GM18499 (cell line): ENCODE measurements around the gene RSPRY1.

ENCODE experiments used
- ATAC-seq: cut with Tn5 transposase; IDR thresholded peaks from one replicate; pipeline ENCODE4 v1.9.1; 2021; ENCODE audit warnings: moderate number of reproducible peaks; ENCODE audit not compliant: insufficient read depth, unreplicated experiment

RSPRY1 gene

GRCh38 chr16:57185945-57186871, at the start of gene RSPRY1, which contains the start of gene PSME3IP1:
RSPRY1 (plus strand) TSS chr16:57186329; CDS start chr16:57204659, 18,330 bp downstream.
PSME3IP1 (minus strand) TSS chr16:57186039; CDS start chr16:57173854, 12,185 bp downstream.
- ATAC-seq, result peak; percentile 81

GRCh38 chr16:57137043-57137442, 49.1 kb upstream of the RSPRY1 start:
- ATAC-seq, result no peak

GRCh38 chr16:57137566-57138273, 48.4 kb upstream of the RSPRY1 start:
- ATAC-seq, result no peak

- no peak for ATAC-seq
Measured at GRCh38 chr16:57138281-57138935, 47.7 kb upstream of the RSPRY1 start.

GRCh38 chr16:57140931-57141668, 45.0 kb upstream of the RSPRY1 start:
- ATAC-seq, result no peak

- no peak for ATAC-seq
Measured at GRCh38 chr16:57141822-57142631, 44.1 kb upstream of the RSPRY1 start.

- ATAC-seq, result no peak
Measured at GRCh38 chr16:57143149-57143921, 42.8 kb upstream of the RSPRY1 start.

GRCh38 chr16:57144027-57144426, 42.1 kb upstream of the RSPRY1 start:
- ATAC-seq, result no peak

- no peak for ATAC-seq
Measured at GRCh38 chr16:57145046-57146021, 40.8 kb upstream of the RSPRY1 start.

- ATAC-seq, result no peak
Measured at GRCh38 chr16:57146040-57146647, 40.0 kb upstream of the RSPRY1 start.

GRCh38 chr16:57146735-57147134, 39.4 kb upstream of the RSPRY1 start:
- no peak for ATAC-seq

GRCh38 chr16:57147381-57148221, 38.5 kb upstream of the RSPRY1 start:
- ATAC-seq, result no peak

- no peak for ATAC-seq
Measured at GRCh38 chr16:57148481-57148880, 37.6 kb upstream of the RSPRY1 start.

GRCh38 chr16:57149391-57149790, 36.7 kb upstream of the RSPRY1 start:
- no peak for ATAC-seq

- ATAC-seq, result no peak
Measured at GRCh38 chr16:57150682-57151330, 35.3 kb upstream of the RSPRY1 start.

- ATAC-seq, result no peak
Measured at GRCh38 chr16:57151369-57151768, 34.8 kb upstream of the RSPRY1 start.
